ENCODE measurements around the gene GABARAP.

GABARAP gene

DNA sequence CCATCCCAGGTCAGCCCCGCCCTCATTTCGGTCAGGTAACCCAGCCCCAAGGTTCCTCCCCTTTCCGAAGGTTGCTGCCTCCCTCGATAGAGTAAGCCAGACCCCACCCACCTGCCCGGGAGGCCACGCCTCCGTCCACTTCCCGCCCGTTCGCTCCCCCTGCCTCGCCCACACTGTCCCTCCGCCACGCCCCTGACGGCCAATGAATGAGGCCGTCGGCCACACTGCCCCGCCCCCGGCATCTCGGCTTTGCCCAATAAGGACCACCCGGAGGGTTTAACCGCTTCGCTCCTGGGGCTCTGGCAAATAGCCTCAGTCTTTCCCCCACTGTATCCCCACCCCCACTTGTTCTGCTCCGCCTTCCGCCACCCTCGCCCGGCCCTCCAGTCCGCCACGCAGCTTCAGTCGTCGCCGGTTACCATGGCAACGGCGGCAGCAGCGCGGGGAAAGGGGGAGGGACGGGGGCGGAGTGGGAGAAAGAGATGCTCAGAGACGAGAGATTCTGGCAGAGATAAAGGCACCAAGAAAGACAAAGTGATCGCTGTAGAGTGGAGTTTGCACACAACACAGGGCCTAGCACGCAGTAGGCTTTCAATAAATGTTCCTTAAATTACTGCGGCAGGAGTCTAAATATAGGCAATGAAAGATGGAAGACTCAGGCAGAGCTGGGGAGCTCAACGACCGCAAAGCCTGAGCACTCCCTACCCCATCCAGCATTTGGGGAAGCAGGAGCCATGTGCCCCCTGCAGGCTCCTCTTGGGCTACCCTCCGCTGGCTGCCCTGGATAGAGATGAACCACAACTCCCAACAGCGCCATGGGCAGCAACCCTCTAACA is 27.7 kb downstream of the GABARAP start (continued):
- TF ChIP-seq, protein P1, sequence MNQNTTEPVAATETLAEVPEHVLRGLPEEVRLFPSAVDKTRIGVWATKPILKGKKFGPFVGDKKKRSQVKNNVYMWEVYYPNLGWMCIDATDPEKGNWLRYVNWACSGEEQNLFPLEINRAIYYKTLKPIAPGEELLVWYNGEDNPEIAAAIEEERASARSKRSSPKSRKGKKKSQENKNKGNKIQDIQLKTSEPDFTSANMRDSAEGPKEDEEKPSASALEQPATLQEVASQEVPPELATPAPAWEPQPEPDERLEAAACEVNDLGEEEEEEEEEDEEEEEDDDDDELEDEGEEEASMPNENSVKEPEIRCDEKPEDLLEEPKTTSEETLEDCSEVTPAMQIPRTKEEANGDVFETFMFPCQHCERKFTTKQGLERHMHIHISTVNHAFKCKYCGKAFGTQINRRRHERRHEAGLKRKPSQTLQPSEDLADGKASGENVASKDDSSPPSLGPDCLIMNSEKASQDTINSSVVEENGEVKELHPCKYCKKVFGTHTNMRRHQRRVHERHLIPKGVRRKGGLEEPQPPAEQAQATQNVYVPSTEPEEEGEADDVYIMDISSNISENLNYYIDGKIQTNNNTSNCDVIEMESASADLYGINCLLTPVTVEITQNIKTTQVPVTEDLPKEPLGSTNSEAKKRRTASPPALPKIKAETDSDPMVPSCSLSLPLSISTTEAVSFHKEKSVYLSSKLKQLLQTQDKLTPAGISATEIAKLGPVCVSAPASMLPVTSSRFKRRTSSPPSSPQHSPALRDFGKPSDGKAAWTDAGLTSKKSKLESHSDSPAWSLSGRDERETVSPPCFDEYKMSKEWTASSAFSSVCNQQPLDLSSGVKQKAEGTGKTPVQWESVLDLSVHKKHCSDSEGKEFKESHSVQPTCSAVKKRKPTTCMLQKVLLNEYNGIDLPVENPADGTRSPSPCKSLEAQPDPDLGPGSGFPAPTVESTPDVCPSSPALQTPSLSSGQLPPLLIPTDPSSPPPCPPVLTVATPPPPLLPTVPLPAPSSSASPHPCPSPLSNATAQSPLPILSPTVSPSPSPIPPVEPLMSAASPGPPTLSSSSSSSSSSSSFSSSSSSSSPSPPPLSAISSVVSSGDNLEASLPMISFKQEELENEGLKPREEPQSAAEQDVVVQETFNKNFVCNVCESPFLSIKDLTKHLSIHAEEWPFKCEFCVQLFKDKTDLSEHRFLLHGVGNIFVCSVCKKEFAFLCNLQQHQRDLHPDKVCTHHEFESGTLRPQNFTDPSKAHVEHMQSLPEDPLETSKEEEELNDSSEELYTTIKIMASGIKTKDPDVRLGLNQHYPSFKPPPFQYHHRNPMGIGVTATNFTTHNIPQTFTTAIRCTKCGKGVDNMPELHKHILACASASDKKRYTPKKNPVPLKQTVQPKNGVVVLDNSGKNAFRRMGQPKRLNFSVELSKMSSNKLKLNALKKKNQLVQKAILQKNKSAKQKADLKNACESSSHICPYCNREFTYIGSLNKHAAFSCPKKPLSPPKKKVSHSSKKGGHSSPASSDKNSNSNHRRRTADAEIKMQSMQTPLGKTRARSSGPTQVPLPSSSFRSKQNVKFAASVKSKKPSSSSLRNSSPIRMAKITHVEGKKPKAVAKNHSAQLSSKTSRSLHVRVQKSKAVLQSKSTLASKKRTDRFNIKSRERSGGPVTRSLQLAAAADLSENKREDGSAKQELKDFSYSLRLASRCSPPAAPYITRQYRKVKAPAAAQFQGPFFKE (tag by site-specific recombination; IDR thresholded peaks at IDR 0.05; ENCODE audit: borderline replicate concordance) = no peak
- TF ChIP-seq, protein P2, sequence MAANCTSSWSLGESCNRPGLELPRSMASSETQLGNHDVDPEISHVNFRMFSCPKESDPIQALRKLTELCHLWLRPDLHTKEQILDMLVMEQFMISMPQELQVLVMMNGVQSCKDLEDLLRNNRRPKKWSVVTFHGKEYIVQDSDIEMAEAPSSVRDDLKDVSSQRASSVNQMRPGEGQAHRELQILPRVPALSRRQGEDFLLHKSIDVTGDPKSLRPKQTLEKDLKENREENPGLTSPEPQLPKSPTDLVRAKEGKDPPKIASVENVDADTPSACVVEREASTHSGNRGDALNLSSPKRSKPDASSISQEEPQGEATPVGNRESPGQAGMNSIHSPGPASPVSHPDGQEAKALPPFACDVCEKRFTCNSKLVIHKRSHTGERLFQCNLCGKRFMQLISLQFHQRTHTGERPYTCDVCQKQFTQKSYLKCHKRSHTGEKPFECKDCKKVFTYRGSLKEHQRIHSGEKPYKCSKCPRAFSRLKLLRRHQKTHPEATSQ (tag by site-specific recombination; IDR thresholded peaks at IDR 0.05) = no peak
- TF ChIP-seq ZNF311 (tag by site-specific recombination; IDR thresholded peaks at IDR 0.05; ENCODE audit: borderline replicate concordance) (no peak), ZBTB48 (tag by site-specific recombination; IDR thresholded peaks at IDR 0.05) (no peak), GLIS2 (tag by site-specific recombination; IDR thresholded peaks at IDR 0.05) (peak; percentile 97), ZNF37A (tag by site-specific recombination; IDR thresholded peaks at IDR 0.05) (no peak), HOXD13 (CRISPR knock-in tag; IDR thresholded peaks at IDR 0.05; ENCODE audit: borderline replicate concordance) (no peak), ZNF548 (tag by site-specific recombination; IDR thresholded peaks at IDR 0.05) (no peak), ZNF837 (tag by site-specific recombination; IDR thresholded peaks at IDR 0.05) (no peak), ZFHX2 (tag by site-specific recombination; conservative IDR thresholded peaks at IDR 0.05) (peak; percentile 96), MZF1 (tag by site-specific recombination; IDR thresholded peaks at IDR 0.05; ENCODE audit: borderline replicate concordance) (peak; percentile 93), SP7 (tag by site-specific recombination; IDR thresholded peaks at IDR 0.05) (peak; percentile 79), ZNF830 (tag by site-specific recombination; IDR thresholded peaks at IDR 0.05; ENCODE audit: low read depth) (no peak)
- TF ChIP-seq, protein P3, sequence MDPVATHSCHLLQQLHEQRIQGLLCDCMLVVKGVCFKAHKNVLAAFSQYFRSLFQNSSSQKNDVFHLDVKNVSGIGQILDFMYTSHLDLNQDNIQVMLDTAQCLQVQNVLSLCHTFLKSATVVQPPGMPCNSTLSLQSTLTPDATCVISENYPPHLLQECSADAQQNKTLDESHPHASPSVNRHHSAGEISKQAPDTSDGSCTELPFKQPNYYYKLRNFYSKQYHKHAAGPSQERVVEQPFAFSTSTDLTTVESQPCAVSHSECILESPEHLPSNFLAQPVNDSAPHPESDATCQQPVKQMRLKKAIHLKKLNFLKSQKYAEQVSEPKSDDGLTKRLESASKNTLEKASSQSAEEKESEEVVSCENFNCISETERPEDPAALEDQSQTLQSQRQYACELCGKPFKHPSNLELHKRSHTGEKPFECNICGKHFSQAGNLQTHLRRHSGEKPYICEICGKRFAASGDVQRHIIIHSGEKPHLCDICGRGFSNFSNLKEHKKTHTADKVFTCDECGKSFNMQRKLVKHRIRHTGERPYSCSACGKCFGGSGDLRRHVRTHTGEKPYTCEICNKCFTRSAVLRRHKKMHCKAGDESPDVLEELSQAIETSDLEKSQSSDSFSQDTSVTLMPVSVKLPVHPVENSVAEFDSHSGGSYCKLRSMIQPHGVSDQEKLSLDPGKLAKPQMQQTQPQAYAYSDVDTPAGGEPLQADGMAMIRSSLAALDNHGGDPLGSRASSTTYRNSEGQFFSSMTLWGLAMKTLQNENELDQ (tag by site-specific recombination; IDR thresholded peaks at IDR 0.05; ENCODE audit: low read depth) = no peak
- TF ChIP-seq, protein P4, sequence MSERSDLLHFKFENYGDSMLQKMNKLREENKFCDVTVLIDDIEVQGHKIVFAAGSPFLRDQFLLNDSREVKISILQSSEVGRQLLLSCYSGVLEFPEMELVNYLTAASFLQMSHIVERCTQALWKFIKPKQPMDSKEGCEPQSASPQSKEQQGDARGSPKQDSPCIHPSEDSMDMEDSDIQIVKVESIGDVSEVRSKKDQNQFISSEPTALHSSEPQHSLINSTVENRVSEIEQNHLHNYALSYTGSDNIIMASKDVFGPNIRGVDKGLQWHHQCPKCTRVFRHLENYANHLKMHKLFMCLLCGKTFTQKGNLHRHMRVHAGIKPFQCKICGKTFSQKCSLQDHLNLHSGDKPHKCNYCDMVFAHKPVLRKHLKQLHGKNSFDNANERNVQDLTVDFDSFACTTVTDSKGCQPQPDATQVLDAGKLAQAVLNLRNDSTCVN (tag by site-specific recombination; optimal IDR thresholded peaks at IDR 0.05) = no peak
- TF ChIP-seq, protein P5, sequence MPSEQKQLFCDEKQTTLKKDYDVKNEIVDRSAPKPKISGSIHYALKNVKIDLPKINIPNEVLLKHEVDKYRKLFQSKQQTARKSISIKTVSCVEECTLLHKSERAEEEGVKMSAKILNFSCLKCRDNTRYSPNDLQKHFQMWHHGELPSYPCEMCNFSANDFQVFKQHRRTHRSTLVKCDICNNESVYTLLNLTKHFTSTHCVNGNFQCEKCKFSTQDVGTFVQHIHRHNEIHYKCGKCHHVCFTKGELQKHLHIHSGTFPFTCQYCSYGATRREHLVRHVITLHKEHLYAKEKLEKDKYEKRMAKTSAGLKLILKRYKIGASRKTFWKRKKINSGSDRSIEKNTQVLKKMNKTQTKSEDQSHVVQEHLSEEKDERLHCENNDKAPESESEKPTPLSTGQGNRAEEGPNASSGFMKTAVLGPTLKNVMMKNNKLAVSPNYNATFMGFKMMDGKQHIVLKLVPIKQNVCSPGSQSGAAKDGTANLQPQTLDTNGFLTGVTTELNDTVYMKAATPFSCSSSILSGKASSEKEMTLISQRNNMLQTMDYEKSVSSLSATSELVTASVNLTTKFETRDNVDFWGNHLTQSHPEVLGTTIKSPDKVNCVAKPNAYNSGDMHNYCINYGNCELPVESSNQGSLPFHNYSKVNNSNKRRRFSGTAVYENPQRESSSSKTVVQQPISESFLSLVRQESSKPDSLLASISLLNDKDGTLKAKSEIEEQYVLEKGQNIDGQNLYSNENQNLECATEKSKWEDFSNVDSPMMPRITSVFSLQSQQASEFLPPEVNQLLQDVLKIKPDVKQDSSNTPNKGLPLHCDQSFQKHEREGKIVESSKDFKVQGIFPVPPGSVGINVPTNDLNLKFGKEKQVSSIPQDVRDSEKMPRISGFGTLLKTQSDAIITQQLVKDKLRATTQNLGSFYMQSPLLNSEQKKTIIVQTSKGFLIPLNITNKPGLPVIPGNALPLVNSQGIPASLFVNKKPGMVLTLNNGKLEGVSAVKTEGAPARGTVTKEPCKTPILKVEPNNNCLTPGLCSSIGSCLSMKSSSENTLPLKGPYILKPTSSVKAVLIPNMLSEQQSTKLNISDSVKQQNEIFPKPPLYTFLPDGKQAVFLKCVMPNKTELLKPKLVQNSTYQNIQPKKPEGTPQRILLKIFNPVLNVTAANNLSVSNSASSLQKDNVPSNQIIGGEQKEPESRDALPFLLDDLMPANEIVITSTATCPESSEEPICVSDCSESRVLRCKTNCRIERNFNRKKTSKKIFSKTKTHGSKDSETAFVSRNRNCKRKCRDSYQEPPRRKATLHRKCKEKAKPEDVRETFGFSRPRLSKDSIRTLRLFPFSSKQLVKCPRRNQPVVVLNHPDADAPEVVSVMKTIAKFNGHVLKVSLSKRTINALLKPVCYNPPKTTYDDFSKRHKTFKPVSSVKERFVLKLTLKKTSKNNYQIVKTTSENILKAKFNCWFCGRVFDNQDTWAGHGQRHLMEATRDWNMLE (tag by site-specific recombination; conservative IDR thresholded peaks at IDR 0.05; ENCODE audit: low read depth) = no peak
- TF ChIP-seq, protein P6, sequence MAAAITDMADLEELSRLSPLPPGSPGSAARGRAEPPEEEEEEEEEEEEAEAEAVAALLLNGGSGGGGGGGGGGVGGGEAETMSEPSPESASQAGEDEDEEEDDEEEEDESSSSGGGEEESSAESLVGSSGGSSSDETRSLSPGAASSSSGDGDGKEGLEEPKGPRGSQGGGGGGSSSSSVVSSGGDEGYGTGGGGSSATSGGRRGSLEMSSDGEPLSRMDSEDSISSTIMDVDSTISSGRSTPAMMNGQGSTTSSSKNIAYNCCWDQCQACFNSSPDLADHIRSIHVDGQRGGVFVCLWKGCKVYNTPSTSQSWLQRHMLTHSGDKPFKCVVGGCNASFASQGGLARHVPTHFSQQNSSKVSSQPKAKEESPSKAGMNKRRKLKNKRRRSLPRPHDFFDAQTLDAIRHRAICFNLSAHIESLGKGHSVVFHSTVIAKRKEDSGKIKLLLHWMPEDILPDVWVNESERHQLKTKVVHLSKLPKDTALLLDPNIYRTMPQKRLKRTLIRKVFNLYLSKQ (tag by site-specific recombination; IDR thresholded peaks at IDR 0.05; ENCODE audit: borderline replicate concordance) = no peak
- TF ChIP-seq, protein P7, sequence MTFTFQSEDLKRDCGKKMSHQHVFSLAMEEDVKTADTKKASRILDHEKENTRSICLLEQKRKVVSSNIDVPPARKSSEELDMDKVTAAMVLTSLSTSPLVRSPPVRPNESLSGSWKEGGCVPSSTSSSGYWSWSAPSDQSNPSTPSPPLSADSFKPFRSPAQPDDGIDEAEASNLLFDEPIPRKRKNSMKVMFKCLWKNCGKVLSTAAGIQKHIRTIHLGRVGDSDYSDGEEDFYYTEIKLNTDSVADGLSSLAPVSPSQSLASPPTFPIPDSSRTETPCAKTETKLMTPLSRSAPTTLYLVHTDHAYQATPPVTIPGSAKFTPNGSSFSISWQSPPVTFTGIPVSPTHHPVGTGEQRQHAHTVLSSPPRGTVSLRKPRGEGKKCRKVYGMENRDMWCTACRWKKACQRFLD (tag by site-specific recombination; IDR thresholded peaks at IDR 0.05) = no peak
